Osteoblast (primary cell): ENCODE data around the gene C2CD2. TPM values are rescaled to one million over a fixed set of nuclear protein-coding genes. Genes with fewer than 3 reads are reported as not detected.

Experiments used
- DNase-seq: peaks from one replicate; pipeline ENCODE4 v3.0.0; 2011; ENCODE audit warnings: low spot score, mixed read lengths; ENCODE audit not compliant: insufficient read length; ENCODE audit errors: missing footprints
- H2AFZ ChIP-seq: 2 replicates; pipeline ENCODE4 v1.6.0; 2011; ENCODE audit warnings: mild to moderate bottlenecking, low read length
- H3K27ac ChIP-seq: 2 replicates; pipeline ENCODE4 v1.5.1; 2011; ENCODE audit warnings: mild to moderate bottlenecking, low read depth, low read length, moderate library complexity
- H3K27me3 ChIP-seq: 2 replicates; pipeline ENCODE4 v1.6.0; 2012; ENCODE audit warnings: mild to moderate bottlenecking, control low read depth, inconsistent platforms, low read length, moderate library complexity; ENCODE audit not compliant: insufficient read depth
- H3K36me3 ChIP-seq: 2 replicates; pipeline ENCODE4 v1.5.1; 2011; ENCODE audit warnings: mild to moderate bottlenecking, low read length, control low read depth, moderate library complexity; ENCODE audit not compliant: insufficient read depth
- H3K4me1 ChIP-seq: 2 replicates; pipeline ENCODE4 v1.5.1; 2011; ENCODE audit warnings: mild to moderate bottlenecking, low read length, control low read depth, moderate library complexity; ENCODE audit not compliant: insufficient read depth
- H3K4me2 ChIP-seq: 2 replicates; pipeline ENCODE4 v1.6.0; 2011; ENCODE audit warnings: mild to moderate bottlenecking, low read length; ENCODE audit not compliant: insufficient read depth
- H3K4me3 ChIP-seq: fragments of 200-600 bp; sonication (generic); 3 replicates; pipeline ENCODE4 v1.5.1; 2012; ENCODE audit warnings: mild to moderate bottlenecking, low read length, inconsistent platforms; ENCODE audit not compliant: insufficient read depth
- H3K79me2 ChIP-seq: 2 replicates; pipeline ENCODE4 v1.6.0; 2012; ENCODE audit warnings: mild to moderate bottlenecking, low read length, control low read depth, inconsistent platforms; ENCODE audit not compliant: insufficient read depth
- H3K9me3 ChIP-seq: 2 replicates; pipeline ENCODE4 v1.5.1; 2011; ENCODE audit warnings: low read depth, low read length, control low read depth
- H4K20me1 ChIP-seq: 2 replicates; pipeline ENCODE4 v1.6.0; 2012; ENCODE audit warnings: mild to moderate bottlenecking, low read length, control low read depth; ENCODE audit not compliant: insufficient read depth
- total RNA-seq: library from RNA; depleted of rRNA; stranded (reverse); fragments of >200 nt; gene quantifications from 2 replicates; pipeline ENCODE4 v1.2.3, GENCODE V29; 2012
- TF ChIP-seq, protein P1 (sequence below): IDR thresholded peaks from 2 replicates; pipeline ENCODE4 v1.5.1; 2011; ENCODE audit warnings: mild to moderate bottlenecking, low read depth, low read length, moderate library complexity; ENCODE audit errors: extremely low read depth

The C2CD2 gene
- total RNA-seq, 1 donor: 40.9 TPM

- DNase-seq: peak; percentile 37
- Histone ChIP-seq H4K20me1 (no peaks in the 10 kb centered on the region), H3K79me2 (no peaks in the 10 kb centered on the region), H3K4me2 (no peak overlapping the region), H3K9me3 (no peaks in the 10 kb centered on the region), H3K36me3 (peaks cover 5% of the 10 kb centered on the region), H3K4me1 (no peaks in the 10 kb centered on the region), H3K27ac (no peak overlapping the region), H3K4me3 (no peak overlapping the region), H2AFZ (no peak overlapping the region), H3K27me3 (no peaks in the 10 kb centered on the region)
- TF ChIP-seq, protein P1, sequence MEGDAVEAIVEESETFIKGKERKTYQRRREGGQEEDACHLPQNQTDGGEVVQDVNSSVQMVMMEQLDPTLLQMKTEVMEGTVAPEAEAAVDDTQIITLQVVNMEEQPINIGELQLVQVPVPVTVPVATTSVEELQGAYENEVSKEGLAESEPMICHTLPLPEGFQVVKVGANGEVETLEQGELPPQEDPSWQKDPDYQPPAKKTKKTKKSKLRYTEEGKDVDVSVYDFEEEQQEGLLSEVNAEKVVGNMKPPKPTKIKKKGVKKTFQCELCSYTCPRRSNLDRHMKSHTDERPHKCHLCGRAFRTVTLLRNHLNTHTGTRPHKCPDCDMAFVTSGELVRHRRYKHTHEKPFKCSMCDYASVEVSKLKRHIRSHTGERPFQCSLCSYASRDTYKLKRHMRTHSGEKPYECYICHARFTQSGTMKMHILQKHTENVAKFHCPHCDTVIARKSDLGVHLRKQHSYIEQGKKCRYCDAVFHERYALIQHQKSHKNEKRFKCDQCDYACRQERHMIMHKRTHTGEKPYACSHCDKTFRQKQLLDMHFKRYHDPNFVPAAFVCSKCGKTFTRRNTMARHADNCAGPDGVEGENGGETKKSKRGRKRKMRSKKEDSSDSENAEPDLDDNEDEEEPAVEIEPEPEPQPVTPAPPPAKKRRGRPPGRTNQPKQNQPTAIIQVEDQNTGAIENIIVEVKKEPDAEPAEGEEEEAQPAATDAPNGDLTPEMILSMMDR: no peak
Observed at GRCh38 chr21:41848533-41848932, 105.3 kb downstream of the C2CD2 start.

DNA sequence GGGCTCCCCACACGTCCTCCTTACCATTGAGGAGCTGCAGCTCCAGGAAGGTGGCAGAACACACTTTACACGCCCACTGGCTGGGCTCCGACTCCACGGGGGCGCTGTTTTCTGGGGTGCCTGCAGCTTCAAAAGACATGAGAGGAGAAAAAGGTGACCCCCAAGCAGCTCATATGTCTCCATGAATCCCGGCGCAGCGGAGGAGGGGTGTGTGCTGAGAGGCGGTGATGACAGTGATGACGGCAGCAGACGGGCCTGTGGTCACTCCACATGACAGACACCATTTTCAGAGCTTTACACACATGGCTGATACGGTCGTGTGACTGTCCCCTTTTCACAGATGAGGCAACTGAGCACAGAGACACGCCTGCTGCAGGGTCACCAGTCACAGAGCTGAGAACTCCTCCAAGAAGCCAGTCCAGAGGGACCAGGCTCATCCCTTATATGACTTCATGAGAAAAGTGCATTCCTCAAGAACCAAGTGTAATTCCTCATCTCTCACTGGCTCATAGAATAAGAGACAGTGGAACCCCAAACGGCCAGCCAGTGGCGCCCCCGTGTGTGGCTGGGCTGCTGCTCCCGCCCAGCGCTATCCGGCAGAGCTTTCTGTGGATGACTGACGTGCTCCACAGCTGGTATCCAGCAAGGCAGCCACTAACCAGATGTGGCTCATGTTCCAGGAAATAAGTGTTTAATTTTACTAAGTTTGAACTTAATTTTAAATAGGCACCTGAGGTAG is 106.6 kb downstream of the C2CD2 start:
- Histone ChIP-seq H3K9me3 (no peaks in the 10 kb centered on the region), H2AFZ (no peak overlapping the region), H3K79me2 (no peaks in the 10 kb centered on the region), H3K4me2 (no peak overlapping the region), H3K4me3 (no peak overlapping the region), H4K20me1 (no peaks in the 10 kb centered on the region), H3K27me3 (no peaks in the 10 kb centered on the region), H3K27ac (no peak overlapping the region), H3K36me3 (peaks cover 4% of the 10 kb centered on the region), H3K4me1 (no peaks in the 10 kb centered on the region)
- TF ChIP-seq, protein P1: no peak
- peak; percentile 74 for DNase-seq

- no peak overlapping the region for H3K4me2 ChIP-seq
- no peaks in the 10 kb centered on the region for H3K9me3 ChIP-seq
- H3K36me3 ChIP-seq: peaks cover 4% of the 10 kb centered on the region
- H2AFZ ChIP-seq: no peak overlapping the region
- no peaks in the 10 kb centered on the region for H3K27me3 ChIP-seq
- H3K27ac ChIP-seq: no peak overlapping the region
- no peak for DNase-seq
- H3K79me2 ChIP-seq: no peaks in the 10 kb centered on the region
- no peaks in the 10 kb centered on the region for H3K4me1 ChIP-seq
- H4K20me1 ChIP-seq: no peaks in the 10 kb centered on the region
- TF ChIP-seq, protein P1: no peak
- H3K4me3 ChIP-seq: no peak overlapping the region
Observed at GRCh38 chr21:41846536-41846935, 107.3 kb downstream of the C2CD2 start.

GRCh38 chr21:41846033-41846317 is 107.8 kb downstream of the C2CD2 start:
- Histone ChIP-seq H3K36me3 (peaks cover 4% of the 10 kb centered on the region), H3K79me2 (no peaks in the 10 kb centered on the region), H3K4me1 (no peaks in the 10 kb centered on the region), H2AFZ (no peak overlapping the region), H3K27ac (peak overlapping the region; percentile 17), H3K4me3 (no peak overlapping the region), H3K9me3 (no peaks in the 10 kb centered on the region), H3K4me2 (no peak overlapping the region), H3K27me3 (no peaks in the 10 kb centered on the region), H4K20me1 (no peaks in the 10 kb centered on the region)
- peak; percentile 69 for DNase-seq
- TF ChIP-seq, protein P1: no peak
